IMR-90 (cell line): ENCODE measurements around the gene C10orf88.

ENCODE experiments used
- CEBPB ChIP-seq: IDR thresholded peaks from 2 replicates; pipeline ENCODE4 v1.6.1; 2012; ENCODE audit warnings: low read depth, low read length, improper control_type of control experiment
- MAZ ChIP-seq: IDR thresholded peaks from 2 replicates; pipeline ENCODE4 v1.6.1; 2012; ENCODE audit warnings: low read depth, mild to moderate bottlenecking, low read length, improper control_type of control experiment, moderate library complexity, borderline replicate concordance
- POLR2A ChIP-seq: IDR thresholded peaks from 2 replicates; pipeline ENCODE4 v1.6.1; 2012; ENCODE audit warnings: mild to moderate bottlenecking, low read depth, low read length
- RAD21 ChIP-seq: IDR thresholded peaks from 2 replicates; pipeline ENCODE4 v1.6.1; 2012; ENCODE audit warnings: low read length, improper control_type of control experiment
- TF ChIP-seq, protein P1 (sequence below): conservative IDR thresholded peaks from 2 replicates; pipeline ENCODE4 v1.5.1; 2012; ENCODE audit warnings: mild to moderate bottlenecking, low read depth, low read length, improper control_type of control experiment

DNA sequence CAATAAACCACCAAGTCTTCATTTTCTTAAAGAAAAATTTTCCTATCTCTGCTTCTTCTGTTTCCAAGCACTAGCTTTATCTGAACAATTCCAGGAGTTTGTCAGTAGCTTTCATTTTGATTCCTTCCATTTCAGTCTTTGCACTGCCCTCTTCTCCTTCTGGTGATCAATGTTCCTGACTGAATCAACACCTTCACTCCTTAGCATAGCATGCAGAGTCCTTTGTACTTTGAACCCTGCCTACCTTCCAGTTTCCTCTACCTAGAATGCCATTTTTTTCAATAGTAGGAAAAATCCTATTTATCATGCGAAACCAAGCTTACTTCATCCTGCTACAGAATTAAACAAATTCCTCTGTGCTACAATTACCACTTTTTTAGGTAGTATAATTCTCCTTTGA is 1.9 kb upstream of the C10orf88 start:
- TF ChIP-seq, protein P1, sequence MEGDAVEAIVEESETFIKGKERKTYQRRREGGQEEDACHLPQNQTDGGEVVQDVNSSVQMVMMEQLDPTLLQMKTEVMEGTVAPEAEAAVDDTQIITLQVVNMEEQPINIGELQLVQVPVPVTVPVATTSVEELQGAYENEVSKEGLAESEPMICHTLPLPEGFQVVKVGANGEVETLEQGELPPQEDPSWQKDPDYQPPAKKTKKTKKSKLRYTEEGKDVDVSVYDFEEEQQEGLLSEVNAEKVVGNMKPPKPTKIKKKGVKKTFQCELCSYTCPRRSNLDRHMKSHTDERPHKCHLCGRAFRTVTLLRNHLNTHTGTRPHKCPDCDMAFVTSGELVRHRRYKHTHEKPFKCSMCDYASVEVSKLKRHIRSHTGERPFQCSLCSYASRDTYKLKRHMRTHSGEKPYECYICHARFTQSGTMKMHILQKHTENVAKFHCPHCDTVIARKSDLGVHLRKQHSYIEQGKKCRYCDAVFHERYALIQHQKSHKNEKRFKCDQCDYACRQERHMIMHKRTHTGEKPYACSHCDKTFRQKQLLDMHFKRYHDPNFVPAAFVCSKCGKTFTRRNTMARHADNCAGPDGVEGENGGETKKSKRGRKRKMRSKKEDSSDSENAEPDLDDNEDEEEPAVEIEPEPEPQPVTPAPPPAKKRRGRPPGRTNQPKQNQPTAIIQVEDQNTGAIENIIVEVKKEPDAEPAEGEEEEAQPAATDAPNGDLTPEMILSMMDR = no peak
- TF ChIP-seq POLR2A (no peak), MAZ (no peak), RAD21 (no peak), CEBPB (no peak)
